Measurements from ENCODE around the gene ZNF219.

Gene ZNF219

DNA sequence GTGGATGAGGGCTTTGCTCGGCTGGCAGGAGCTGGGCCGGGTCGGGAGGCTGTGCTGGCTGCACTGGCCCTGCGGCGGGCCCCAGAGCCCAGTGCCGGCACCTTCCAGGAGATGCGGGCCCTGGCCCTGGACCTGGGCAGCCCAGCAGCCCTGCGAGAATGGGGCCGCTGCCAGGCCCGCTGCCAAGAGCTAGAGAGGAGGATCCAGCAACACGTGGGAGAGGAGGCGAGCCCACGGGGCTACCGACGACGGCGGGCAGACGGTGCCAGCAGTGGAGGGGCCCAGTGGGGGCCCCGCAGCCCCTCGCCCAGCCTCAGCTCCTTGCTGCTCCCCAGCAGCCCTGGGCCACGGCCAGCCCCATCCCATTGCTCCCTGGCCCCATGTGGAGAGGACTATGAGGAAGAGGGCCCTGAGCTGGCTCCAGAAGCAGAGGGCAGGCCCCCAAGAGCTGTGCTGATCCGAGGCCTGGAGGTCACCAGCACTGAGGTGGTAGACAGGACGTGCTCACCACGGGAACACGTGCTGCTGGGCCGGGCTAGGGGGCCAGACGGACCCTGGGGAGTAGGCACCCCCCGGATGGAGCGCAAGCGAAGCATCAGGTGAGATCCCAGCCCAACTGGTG is 16.8 kb downstream of the ZNF219 start:
- FAIRE-seq (no peak), DNase-seq (ENCODE audit: insufficient read length, low spot score) (no peak)
- TF ChIP-seq SPI1 (IDR thresholded peaks at IDR 0.05; ENCODE audit: low read depth, low read length) (no peak), PAX5 (IDR thresholded peaks at IDR 0.05; ENCODE audit: insufficient read depth, low read length, severe bottlenecking) (no peak), POLR2A (IDR thresholded peaks at IDR 0.05; ENCODE audit: low read depth, low read length) (no peak)

GRCh38 chr14:21078726-21079125 is 19.7 kb downstream of the ZNF219 start:
- TF ChIP-seq TAF1 (IDR thresholded peaks at IDR 0.05; ENCODE audit: low read depth, low read length) (no peak), POLR2A (IDR thresholded peaks at IDR 0.05; ENCODE audit: low read depth, low read length) (no peak), PAX5 (IDR thresholded peaks at IDR 0.05; ENCODE audit: insufficient read depth, low read length, severe bottlenecking) (no peak), POLR2AphosphoS5 (IDR thresholded peaks at IDR 0.05; ENCODE audit: low read depth, low read length) (no peak)
- DNase-seq (ENCODE audit: insufficient read length, low spot score): no peak
- no peak for FAIRE-seq

DNA sequence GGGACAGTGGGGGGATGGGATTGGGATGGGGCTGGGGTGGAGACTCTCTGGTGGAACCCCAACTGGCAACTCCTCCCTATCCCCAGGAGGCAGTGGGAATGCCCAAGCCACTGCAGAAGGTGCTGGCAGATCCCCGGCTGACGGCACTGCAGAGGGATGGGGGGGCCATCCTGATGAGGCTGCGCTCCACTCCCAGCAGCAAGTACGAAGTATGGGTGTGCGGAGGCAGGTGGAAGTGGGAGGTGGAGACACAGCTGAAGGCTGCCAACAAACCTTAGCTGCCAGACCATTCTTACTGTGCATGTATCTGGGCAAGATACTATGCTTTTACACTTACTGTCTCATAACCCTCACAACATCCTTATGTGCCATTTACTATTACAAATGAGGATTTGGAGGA is 20.2 kb downstream of the ZNF219 start:
- DNase-seq (ENCODE audit: insufficient read length, low spot score) (no peak), FAIRE-seq (no peak)
- TF ChIP-seq POU2F2 (IDR thresholded peaks at IDR 0.05; ENCODE audit: low read depth, low read length) (no peak), POLR2AphosphoS5 (IDR thresholded peaks at IDR 0.05; ENCODE audit: low read depth, low read length) (no peak), POLR2A (IDR thresholded peaks at IDR 0.05; ENCODE audit: low read depth, low read length) (no peak), PAX5 (IDR thresholded peaks at IDR 0.05; ENCODE audit: insufficient read depth, low read length, severe bottlenecking) (no peak), SPI1 (IDR thresholded peaks at IDR 0.05; ENCODE audit: low read depth, low read length) (no peak), TAF1 (IDR thresholded peaks at IDR 0.05; ENCODE audit: low read depth, low read length) (no peak)

DNA sequence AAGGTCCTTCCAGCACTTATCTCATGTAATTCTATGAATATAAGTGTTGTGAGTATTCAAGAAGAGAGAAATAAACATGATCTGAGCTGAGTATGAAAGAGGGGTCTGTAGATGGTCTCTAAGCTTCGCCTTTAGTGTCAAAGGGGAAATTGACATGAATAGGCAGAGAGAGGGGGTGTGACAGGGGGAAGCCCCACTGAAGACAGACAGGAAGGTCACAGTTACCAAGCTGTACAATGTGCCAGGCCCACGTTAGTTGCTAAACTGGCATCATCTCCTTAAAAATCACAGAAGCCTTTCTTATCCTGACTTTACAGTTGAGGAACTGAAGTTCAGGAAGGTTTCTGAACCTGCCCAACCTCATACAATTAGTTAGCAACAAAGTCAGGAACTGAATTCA is 20.8 kb downstream of the ZNF219 start:
- DNase-seq (ENCODE audit: insufficient read length, low spot score) (no peak), FAIRE-seq (no peak)
- TF ChIP-seq PAX5 (IDR thresholded peaks at IDR 0.05; ENCODE audit: insufficient read depth, low read length, severe bottlenecking) (no peak), SPI1 (IDR thresholded peaks at IDR 0.05; ENCODE audit: low read depth, low read length) (no peak), POLR2AphosphoS5 (IDR thresholded peaks at IDR 0.05; ENCODE audit: low read depth, low read length) (no peak), POLR2A (IDR thresholded peaks at IDR 0.05; ENCODE audit: low read depth, low read length) (no peak), TAF1 (IDR thresholded peaks at IDR 0.05; ENCODE audit: low read depth, low read length) (no peak), POU2F2 (IDR thresholded peaks at IDR 0.05; ENCODE audit: low read depth, low read length) (no peak)

DNA sequence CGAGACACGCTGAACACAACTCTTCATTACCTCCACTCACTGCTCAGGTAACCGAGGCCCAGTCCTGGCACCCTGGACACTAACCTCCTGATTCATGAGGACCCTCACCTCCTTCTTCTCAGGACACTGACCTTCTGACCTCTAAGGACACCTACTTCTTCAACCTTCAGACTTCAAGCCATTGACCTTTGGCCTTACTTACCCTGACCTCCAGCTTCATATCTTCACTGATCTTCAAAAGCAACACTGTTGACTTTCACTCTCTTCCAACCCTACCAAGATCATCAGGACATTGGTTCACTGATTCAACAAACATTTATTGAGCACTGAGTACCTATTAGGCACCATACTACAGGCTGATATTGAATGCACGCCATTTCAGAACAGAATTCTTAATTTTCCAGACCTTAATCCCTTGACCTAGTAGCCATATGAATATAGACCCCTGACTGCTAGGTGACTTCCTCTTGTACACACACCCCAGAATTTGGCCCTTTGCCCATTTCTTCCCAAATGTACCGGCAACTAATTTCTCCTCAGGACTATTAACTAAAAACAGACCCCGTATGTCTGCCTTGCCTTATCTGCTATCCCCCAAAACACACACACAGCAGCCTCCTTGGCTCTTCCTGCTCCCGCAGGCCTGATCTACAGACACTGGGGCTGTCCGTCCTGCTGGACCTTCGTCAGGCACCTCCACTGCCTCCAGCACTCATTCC is 22.6 kb downstream of the ZNF219 start:
- TF ChIP-seq POU2F2 (IDR thresholded peaks at IDR 0.05; ENCODE audit: low read depth, low read length): no peak
- FAIRE-seq (no peak), DNase-seq (ENCODE audit: insufficient read length, low spot score) (no peak)

DNA sequence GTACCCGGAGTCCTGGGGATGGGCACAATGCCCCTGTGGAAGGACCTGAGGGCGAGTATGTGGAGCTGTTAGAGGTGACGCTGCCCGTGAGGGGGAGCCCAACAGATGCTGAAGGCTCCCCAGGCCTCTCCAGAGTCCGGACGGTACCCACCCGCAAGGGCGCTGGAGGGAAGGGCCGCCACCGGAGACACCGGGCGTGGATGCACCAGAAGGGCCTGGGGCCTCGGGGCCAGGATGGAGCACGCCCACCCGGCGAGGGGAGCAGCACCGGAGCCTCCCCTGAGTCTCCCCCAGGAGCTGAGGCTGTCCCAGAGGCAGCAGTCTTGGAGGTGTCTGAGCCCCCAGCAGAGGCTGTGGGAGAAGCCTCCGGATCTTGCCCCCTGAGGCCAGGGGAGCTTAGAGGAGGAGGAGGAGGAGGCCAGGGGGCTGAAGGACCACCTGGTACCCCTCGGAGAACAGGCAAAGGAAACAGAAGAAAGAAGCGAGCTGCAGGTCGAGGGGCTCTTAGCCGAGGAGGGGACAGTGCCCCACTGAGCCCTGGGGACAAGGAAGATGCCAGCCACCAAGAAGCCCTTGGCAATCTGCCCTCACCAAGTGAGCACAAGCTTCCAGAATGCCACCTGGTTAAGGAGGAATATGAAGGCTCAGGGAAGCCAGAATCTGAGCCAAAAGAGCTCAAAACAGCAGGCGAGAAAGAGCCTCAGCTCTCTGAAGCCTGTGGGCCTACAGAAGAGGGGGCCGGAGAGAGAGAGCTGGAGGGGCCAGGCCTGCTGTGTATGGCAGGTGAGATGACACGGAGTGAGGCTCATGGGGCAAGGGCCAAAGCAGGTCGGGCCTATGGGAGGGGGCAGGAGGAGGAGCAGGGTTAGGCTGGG is 23.8 kb downstream of the ZNF219 start:
- no peak for FAIRE-seq
- DNase-seq (ENCODE audit: insufficient read length, low spot score): no peak
- TF ChIP-seq POU2F2 (IDR thresholded peaks at IDR 0.05; ENCODE audit: low read depth, low read length) (no peak), POLR2AphosphoS5 (IDR thresholded peaks at IDR 0.05; ENCODE audit: low read depth, low read length) (no peak), PAX5 (IDR thresholded peaks at IDR 0.05; ENCODE audit: insufficient read depth, low read length, severe bottlenecking) (no peak), TAF1 (IDR thresholded peaks at IDR 0.05; ENCODE audit: low read depth, low read length) (no peak), SPI1 (IDR thresholded peaks at IDR 0.05; ENCODE audit: low read depth, low read length) (no peak), POLR2A (IDR thresholded peaks at IDR 0.05; ENCODE audit: low read depth, low read length) (no peak)

- no peak for TF ChIP-seq PAX5 (IDR thresholded peaks at IDR 0.05; ENCODE audit: insufficient read depth, low read length, severe bottlenecking)
- FAIRE-seq: no peak
- no peak for DNase-seq (ENCODE audit: insufficient read length, low spot score)
Measured at GRCh38 chr14:21073921-21074320, 24.5 kb downstream of the ZNF219 start.

- FAIRE-seq (no peak), DNase-seq (ENCODE audit: insufficient read length, low spot score) (no peak)
- no peak for TF ChIP-seq PAX5 (IDR thresholded peaks at IDR 0.05; ENCODE audit: insufficient read depth, low read length, severe bottlenecking)
- no peak for TF ChIP-seq POLR2A (IDR thresholded peaks at IDR 0.05; ENCODE audit: low read depth, low read length)
- TF ChIP-seq SPI1 (IDR thresholded peaks at IDR 0.05; ENCODE audit: low read depth, low read length): no peak
- no peak for TF ChIP-seq POLR2AphosphoS5 (IDR thresholded peaks at IDR 0.05; ENCODE audit: low read depth, low read length)
- TF ChIP-seq POU2F2 (IDR thresholded peaks at IDR 0.05; ENCODE audit: low read depth, low read length): no peak
- no peak for TF ChIP-seq TAF1 (IDR thresholded peaks at IDR 0.05; ENCODE audit: low read depth, low read length)
Measured at GRCh38 chr14:21072781-21073339, 25.6 kb downstream of the ZNF219 start.

DNA sequence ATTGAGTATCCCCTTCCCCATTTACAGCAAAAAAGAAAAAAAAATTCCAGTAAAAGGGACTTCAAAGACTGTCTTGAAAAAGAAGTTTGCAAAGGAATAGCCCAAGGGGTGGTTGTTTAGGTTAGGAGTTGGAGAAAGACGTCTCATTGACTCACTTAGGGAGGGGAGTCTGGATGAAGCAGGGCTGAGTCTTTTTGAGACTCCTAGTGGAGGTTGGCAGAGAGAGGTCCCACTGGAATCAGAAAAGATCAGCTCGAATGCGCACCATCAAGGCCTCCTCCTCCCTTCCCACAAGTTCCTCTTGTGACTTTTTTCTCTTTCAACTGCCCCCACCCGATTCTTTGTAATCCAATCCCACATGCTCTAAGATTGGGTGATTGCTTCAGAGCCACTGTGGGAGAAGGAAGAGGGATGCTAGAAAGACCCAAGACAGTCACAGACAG is 26.4 kb downstream of the ZNF219 start:
- DNase-seq (ENCODE audit: insufficient read length, low spot score) (no peak), FAIRE-seq (no peak)
- TF ChIP-seq POLR2AphosphoS5 (IDR thresholded peaks at IDR 0.05; ENCODE audit: low read depth, low read length): no peak
- no peak for TF ChIP-seq TAF1 (IDR thresholded peaks at IDR 0.05; ENCODE audit: low read depth, low read length)
- no peak for TF ChIP-seq PAX5 (IDR thresholded peaks at IDR 0.05; ENCODE audit: insufficient read depth, low read length, severe bottlenecking)
- no peak for TF ChIP-seq POU2F2 (IDR thresholded peaks at IDR 0.05; ENCODE audit: low read depth, low read length)
- TF ChIP-seq POLR2A (IDR thresholded peaks at IDR 0.05; ENCODE audit: low read depth, low read length): no peak
- no peak for TF ChIP-seq SPI1 (IDR thresholded peaks at IDR 0.05; ENCODE audit: low read depth, low read length)
